HL-60 (cell line): ENCODE measurements around the gene NRP1.

ENCODE experiments used
- GABPA ChIP-seq: IDR thresholded peaks from 2 replicates; pipeline ENCODE4 v1.6.1; 2012; ENCODE audit warnings: low read depth
- POLR2AphosphoS5 ChIP-seq: IDR thresholded peaks from 2 replicates; pipeline ENCODE4 v1.6.1; 2012; ENCODE audit warnings: low read depth
- SPI1 ChIP-seq: IDR thresholded peaks from 2 replicates; pipeline ENCODE4 v1.6.1; 2012; ENCODE audit warnings: low read depth, mild to moderate bottlenecking, borderline replicate concordance
- TF ChIP-seq, protein P1 (sequence below): IDR thresholded peaks from 2 replicates; pipeline ENCODE4 v1.6.1; 2012; ENCODE audit warnings: low read depth; ENCODE audit not compliant: insufficient replicate concordance
- TF ChIP-seq, protein P2 (sequence below): IDR thresholded peaks from one replicate; pipeline ENCODE4 v1.5.1; 2011; ENCODE audit warnings: low read length, control low read depth, inconsistent platforms; ENCODE audit not compliant: insufficient read depth

DNA sequence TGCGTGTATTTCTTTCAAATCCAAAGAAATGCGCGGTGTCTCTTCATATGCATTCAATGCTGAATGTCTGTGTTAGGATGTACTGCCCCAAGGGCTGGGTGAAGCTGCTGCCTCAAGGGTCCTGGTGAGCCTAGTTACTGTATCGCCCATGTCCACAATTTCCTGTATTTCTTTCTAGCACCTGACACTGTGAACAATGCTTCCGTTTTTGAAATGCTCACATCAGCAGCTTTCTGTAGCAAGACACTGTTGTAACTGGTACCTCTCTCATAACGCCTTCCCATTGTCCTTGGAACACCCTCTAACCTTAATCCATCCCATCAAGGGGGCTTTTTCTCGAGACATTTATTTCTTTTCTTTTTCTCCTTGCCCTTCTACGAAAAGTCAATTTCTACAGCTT is 25.1 kb downstream of the NRP1 start:
- TF ChIP-seq, protein P1, sequence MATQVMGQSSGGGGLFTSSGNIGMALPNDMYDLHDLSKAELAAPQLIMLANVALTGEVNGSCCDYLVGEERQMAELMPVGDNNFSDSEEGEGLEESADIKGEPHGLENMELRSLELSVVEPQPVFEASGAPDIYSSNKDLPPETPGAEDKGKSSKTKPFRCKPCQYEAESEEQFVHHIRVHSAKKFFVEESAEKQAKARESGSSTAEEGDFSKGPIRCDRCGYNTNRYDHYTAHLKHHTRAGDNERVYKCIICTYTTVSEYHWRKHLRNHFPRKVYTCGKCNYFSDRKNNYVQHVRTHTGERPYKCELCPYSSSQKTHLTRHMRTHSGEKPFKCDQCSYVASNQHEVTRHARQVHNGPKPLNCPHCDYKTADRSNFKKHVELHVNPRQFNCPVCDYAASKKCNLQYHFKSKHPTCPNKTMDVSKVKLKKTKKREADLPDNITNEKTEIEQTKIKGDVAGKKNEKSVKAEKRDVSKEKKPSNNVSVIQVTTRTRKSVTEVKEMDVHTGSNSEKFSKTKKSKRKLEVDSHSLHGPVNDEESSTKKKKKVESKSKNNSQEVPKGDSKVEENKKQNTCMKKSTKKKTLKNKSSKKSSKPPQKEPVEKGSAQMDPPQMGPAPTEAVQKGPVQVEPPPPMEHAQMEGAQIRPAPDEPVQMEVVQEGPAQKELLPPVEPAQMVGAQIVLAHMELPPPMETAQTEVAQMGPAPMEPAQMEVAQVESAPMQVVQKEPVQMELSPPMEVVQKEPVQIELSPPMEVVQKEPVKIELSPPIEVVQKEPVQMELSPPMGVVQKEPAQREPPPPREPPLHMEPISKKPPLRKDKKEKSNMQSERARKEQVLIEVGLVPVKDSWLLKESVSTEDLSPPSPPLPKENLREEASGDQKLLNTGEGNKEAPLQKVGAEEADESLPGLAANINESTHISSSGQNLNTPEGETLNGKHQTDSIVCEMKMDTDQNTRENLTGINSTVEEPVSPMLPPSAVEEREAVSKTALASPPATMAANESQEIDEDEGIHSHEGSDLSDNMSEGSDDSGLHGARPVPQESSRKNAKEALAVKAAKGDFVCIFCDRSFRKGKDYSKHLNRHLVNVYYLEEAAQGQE: no peak
- TF ChIP-seq GABPA: no peak
- TF ChIP-seq, protein P2, sequence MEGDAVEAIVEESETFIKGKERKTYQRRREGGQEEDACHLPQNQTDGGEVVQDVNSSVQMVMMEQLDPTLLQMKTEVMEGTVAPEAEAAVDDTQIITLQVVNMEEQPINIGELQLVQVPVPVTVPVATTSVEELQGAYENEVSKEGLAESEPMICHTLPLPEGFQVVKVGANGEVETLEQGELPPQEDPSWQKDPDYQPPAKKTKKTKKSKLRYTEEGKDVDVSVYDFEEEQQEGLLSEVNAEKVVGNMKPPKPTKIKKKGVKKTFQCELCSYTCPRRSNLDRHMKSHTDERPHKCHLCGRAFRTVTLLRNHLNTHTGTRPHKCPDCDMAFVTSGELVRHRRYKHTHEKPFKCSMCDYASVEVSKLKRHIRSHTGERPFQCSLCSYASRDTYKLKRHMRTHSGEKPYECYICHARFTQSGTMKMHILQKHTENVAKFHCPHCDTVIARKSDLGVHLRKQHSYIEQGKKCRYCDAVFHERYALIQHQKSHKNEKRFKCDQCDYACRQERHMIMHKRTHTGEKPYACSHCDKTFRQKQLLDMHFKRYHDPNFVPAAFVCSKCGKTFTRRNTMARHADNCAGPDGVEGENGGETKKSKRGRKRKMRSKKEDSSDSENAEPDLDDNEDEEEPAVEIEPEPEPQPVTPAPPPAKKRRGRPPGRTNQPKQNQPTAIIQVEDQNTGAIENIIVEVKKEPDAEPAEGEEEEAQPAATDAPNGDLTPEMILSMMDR: no peak
- no peak for TF ChIP-seq SPI1
- TF ChIP-seq POLR2AphosphoS5: no peak
